Loucy (cell line): ENCODE results near the gene FOXK1.

Experiments
- H2AFZ ChIP-seq: fragments of 200-600 bp; sonication (generic); 2 replicates; pipeline ENCODE4 v1.6.0; 2016; ENCODE audit warnings: antibody characterized with exemption, mild to moderate bottlenecking, low read length, moderate library complexity
- H3F3A ChIP-seq: fragments of 200-600 bp; 2 replicates; pipeline ENCODE4 v1.6.0; 2016; ENCODE audit warnings: antibody characterized with exemption, low read depth, mild to moderate bottlenecking
- H3K27me3 ChIP-seq: fragments of 200-600 bp; sonication (generic); 2 replicates; pipeline ENCODE4 v1.6.1; 2014; ENCODE audit warnings: low read length, mild to moderate bottlenecking; ENCODE audit not compliant: insufficient read depth, poor library complexity, severe bottlenecking
- H3K36me3 ChIP-seq: fragments of 200-600 bp; sonication (generic); 2 replicates; pipeline ENCODE4 v1.6.1; 2016; ENCODE audit warnings: low read length; ENCODE audit not compliant: insufficient read depth
- H3K4me1 ChIP-seq: fragments of 200-600 bp; sonication (generic); 2 replicates; pipeline ENCODE4 v1.5.1; 2014; ENCODE audit warnings: low read length, mild to moderate bottlenecking; ENCODE audit not compliant: insufficient read depth, poor library complexity, severe bottlenecking
- H3K4me2 ChIP-seq: fragments of 200-600 bp; sonication (generic); 2 replicates; pipeline ENCODE4 v1.6.0; 2014; ENCODE audit warnings: antibody characterized with exemption, low read length, low read depth, mild to moderate bottlenecking; ENCODE audit not compliant: poor library complexity, severe bottlenecking
- H3K4me3 ChIP-seq: fragments of 200-600 bp; sonication (generic); 2 replicates; pipeline ENCODE4 v1.5.1; 2014; ENCODE audit warnings: low read length, mild to moderate bottlenecking, mixed read lengths; ENCODE audit not compliant: poor library complexity, severe bottlenecking
- H3K79me2 ChIP-seq: fragments of 200-600 bp; sonication (generic); 2 replicates; pipeline ENCODE4 v1.6.1; 2014; ENCODE audit warnings: low read length; ENCODE audit not compliant: insufficient read depth
- H3K9ac ChIP-seq: fragments of 200-600 bp; sonication (generic); 2 replicates; pipeline ENCODE4 v1.6.0; 2014; ENCODE audit warnings: mild to moderate bottlenecking, low read depth, low read length, moderate library complexity; ENCODE audit not compliant: poor library complexity, severe bottlenecking
- H3K9me2 ChIP-seq: fragments of 200-600 bp; sonication (generic); replicated peaks from 2 replicates; pipeline ENCODE4 v1.6.1; 2016; ENCODE audit warnings: low read depth, low read length, mixed read lengths
- H3K9me3 ChIP-seq: fragments of 200-600 bp; sonication (generic); 2 replicates; pipeline ENCODE4 v1.6.1; 2014; ENCODE audit warnings: mild to moderate bottlenecking, antibody characterized with exemption, low read length, low read depth; ENCODE audit not compliant: insufficient read depth
- H4K20me1 ChIP-seq: fragments of 200-600 bp; sonication (generic); 2 replicates; pipeline ENCODE4 v1.6.0; 2014; ENCODE audit warnings: antibody characterized with exemption, low read length, mild to moderate bottlenecking; ENCODE audit not compliant: insufficient read depth, poor library complexity, severe bottlenecking
- CTCF ChIP-seq: fragments of 200-600 bp; sonication (generic); conservative IDR thresholded peaks from 2 replicates; pipeline ENCODE4 v1.5.1; 2014; ENCODE audit warnings: mild to moderate bottlenecking, antibody characterized with exemption, low read length
- EZH2phosphoT487 ChIP-seq: fragments of 200-600 bp; IDR thresholded peaks from 2 replicates; pipeline ENCODE4 v1.6.1; 2018; ENCODE audit warnings: antibody characterized with exemption, mild to moderate bottlenecking, moderate library complexity, borderline replicate concordance

FOXK1 gene

GRCh38 chr7:4667776-4668509, 14.2 kb upstream of the FOXK1 start:
- Histone ChIP-seq H3K36me3 (no peaks in the 10 kb centered on the region), H4K20me1 (no peaks in the 10 kb centered on the region), H3K27me3 (no peaks in the 10 kb centered on the region), H3K9me3 (no peaks in the 10 kb centered on the region), H3F3A (no peaks in the 10 kb centered on the region), H3K4me2 (no peak overlapping the region), H2AFZ (no peak overlapping the region), H3K9ac (no peak overlapping the region), H3K4me3 (no peak overlapping the region), H3K4me1 (no peaks in the 10 kb centered on the region), H3K9me2 (no peaks in the 10 kb centered on the region), H3K79me2 (no peaks in the 10 kb centered on the region)
- no peak for TF ChIP-seq EZH2phosphoT487
- TF ChIP-seq CTCF, result no peak

GRCh38 chr7:4668510-4668847, 13.6 kb upstream of the FOXK1 start:
- H3K9ac ChIP-seq, result no peak overlapping the region
- H3K4me1 ChIP-seq, result no peaks in the 10 kb centered on the region
- H3K4me3 ChIP-seq, result no peak overlapping the region
- no peak overlapping the region for H2AFZ ChIP-seq
- no peaks in the 10 kb centered on the region for H3K79me2 ChIP-seq
- no peaks in the 10 kb centered on the region for H4K20me1 ChIP-seq
- H3K4me2 ChIP-seq, result no peak overlapping the region
- TF ChIP-seq EZH2phosphoT487 (no peak), CTCF (no peak)
- no peaks in the 10 kb centered on the region for H3K9me3 ChIP-seq
- no peaks in the 10 kb centered on the region for H3F3A ChIP-seq
- H3K9me2 ChIP-seq, result no peaks in the 10 kb centered on the region
- no peaks in the 10 kb centered on the region for H3K27me3 ChIP-seq
- H3K36me3 ChIP-seq, result no peaks in the 10 kb centered on the region

GRCh38 chr7:4670791-4671190, 11.3 kb upstream of the FOXK1 start:
- TF ChIP-seq EZH2phosphoT487 (no peak), CTCF (no peak)
- Histone ChIP-seq H3K9me2 (no peaks in the 10 kb centered on the region), H3K4me1 (no peaks in the 10 kb centered on the region), H3K4me3 (no peak overlapping the region), H2AFZ (no peak overlapping the region), H3K36me3 (no peaks in the 10 kb centered on the region), H3F3A (no peaks in the 10 kb centered on the region), H3K27me3 (no peaks in the 10 kb centered on the region), H3K9me3 (no peaks in the 10 kb centered on the region), H4K20me1 (no peaks in the 10 kb centered on the region), H3K9ac (no peak overlapping the region), H3K4me2 (no peak overlapping the region), H3K79me2 (no peaks in the 10 kb centered on the region)
